NCI-H1092 treated with DMSO at 0.1 percent for 48 hours (cell line): ENCODE data around the gene TEX36.
"Not testable (repeated sequence)": the region's sequence is repeated elsewhere in the genome, so short reads cannot be mapped to it uniquely, and the experiment has no call there.

ENCODE experiments used
- DNase-seq: peaks from one replicate; lab custom pipeline; 2025; lab: John Stamatoyannopoulos, UW

Gene TEX36

DNA sequence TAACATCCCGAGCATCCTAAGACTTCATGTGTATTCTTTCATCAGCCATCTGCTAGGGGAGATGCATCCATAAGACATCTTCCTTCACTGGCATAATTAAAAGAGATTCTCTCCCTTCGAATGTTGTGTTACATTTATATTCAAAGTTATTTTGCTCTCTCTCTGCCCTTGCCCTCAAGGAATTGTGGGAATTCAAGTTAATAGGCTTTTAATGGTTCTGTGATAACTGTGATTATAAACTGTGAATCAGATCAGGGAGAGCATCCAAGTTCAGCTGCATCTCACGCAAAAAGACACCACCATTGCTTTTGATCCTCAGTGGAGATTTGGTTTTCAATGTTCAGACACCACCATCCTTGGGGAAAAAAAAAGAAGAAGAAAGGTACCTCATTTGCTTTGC, 9.2 kb upstream of the TEX36 start:
- no peak for DNase-seq

DNA sequence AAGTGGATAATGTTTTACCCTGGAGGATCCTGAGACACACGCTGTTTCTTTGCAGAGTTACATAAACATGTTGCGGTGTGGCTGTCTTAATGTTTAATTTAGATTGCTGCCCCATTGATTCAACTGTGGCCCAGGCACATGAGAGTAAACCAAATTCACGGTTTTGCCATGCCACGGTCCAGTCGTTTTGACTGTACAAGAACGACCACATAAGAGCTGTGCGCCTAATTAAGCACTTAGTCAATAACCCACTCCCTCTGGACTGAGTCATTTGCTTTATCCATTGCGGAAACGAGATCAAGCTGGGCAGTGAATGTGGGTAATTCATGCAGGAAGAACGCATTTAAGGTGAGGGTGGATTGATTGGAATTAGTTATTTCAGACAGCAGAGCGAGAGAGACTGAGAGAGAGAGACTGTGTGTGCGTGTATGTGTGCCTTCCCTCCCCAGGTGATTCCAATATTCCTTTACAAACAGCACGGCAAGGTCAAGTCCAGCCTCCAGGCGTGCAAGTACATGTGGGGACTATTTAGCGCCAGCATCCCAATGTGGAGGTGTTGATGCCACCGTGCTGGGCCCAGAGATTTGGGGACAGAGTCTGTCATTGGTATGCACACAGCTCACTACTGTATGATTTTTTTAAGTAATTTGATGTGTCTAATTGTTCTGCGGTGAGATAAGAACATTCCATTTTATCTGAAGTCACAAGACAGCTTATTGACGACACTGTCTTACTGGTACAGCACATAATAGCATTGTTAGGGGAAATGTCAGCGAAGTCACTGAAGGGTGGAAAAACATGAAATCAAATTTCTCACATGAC, 8.4 kb upstream of the TEX36 start:
- peak; percentile 6 for DNase-seq

DNA sequence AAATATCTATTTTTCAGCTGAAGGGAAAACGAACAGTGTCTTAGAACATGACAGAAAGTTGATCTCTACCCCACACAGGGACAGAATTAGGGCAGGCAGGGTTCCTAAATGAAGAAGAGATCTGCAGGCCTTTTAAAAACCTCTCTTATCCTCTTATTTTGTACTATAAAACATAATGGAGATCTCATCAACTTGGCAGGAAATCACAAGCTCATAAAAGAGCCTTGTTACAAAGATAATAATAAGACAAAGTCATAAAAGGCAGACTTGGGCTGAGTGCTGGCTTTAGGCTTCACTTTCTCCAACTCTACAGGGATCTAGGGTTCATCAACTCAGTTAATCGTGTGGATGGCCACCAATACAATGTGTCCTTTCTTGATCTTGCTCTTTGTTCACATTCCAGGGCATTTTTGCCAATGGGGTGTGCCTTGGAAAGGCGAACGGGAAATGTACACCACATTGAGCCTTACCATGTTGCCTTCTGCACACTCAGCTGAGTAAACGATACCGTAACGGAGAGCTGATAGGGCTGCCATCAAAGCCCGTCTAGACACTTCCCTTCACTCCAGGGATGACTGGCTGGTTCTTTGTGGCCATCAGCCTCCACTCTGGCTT, 7.1 kb upstream of the TEX36 start:
- DNase-seq: no peak

DNA sequence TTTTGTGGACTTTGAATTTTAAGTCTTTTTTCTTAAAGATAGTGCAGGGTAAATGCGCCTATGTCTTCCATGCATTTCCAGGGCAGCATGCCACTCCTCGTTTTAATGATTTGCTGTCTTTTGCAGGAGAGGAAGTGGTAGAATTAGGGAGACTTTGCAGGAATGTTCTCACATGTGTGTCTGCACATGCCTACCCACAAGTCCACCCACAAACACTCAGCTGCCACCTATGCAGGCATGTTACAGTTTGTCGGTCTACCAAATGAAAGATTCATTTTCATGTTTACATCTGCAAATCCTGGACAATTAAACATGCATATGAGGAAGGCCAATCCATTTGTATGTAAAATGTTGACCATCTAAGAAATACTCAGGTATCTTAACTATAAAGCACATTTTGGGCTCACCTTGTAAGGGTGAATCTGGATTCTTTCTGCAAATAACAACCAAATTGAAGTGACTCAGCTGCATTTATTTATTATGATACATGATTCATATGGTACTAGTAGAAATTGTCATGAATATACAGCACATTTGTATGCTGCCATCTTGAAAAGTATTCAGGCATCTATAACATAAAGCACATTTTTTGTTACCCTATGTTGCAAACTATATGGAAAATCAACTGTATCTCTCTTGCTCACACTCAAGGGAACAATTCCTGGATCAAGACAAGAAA, 4.7 kb upstream of the TEX36 start:
- no peak for DNase-seq

DNA sequence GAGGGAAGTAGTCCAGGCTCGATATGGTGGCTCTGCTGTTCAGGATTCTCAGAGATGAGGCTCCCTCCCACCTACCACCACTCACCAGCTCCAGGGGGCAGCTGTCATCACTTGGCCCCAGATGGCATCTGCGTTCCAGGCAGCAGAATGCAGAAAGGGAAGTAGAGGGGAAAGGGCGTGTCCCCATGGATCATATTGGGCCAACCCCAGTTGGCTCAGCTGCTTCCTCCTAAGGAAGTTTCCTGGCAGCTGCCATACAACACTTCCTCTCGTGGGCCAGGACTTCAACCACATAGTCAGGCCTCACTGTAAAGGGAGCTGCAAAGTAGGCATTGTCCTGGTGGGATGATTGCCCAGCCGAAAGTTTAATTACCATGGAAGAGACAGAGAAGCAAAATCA, 1.6 kb upstream of the TEX36 start:
- DNase-seq: no peak

DNA sequence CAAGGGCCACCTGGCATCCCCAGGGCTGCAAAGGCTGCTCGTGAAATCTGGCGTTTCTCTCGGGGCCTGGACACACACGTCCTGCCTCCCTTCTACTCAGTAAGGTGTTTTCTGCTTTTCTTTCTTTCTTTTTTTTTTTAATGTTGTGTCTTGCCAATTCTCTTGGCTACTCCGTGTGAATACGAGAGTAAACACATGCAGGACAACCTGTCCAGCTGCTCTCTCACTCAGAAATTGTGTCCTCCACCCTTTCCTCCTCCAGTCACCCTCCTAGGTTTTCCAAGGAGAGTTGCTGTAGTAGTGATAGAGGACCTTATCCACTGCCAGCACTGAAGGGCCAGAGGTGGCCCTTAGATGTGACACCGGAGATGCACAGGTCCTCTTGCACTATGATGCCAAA, 858 bp upstream of the TEX36 start:
- DNase-seq: no peak

DNA sequence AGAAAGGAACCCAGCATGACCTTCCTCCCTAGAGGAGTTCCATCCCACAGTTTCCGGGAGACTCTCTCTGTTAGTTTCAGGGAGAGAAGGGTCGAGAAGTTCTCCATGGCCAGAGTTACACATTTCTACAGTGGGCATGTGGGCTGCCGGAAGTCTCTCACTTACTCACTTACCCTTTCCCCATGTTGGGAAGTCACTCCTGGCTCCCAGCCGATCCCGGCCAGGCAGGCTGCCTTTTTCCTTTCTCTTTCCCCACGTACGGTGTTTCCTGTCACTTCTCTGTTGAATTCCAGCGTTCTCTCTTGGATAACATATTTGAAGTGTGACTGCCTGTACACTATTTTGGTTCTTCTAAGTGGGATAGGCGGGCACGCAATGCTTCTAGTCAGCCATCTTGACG, 3.5 kb downstream of the TEX36 start:
- DNase-seq: no peak

DNA sequence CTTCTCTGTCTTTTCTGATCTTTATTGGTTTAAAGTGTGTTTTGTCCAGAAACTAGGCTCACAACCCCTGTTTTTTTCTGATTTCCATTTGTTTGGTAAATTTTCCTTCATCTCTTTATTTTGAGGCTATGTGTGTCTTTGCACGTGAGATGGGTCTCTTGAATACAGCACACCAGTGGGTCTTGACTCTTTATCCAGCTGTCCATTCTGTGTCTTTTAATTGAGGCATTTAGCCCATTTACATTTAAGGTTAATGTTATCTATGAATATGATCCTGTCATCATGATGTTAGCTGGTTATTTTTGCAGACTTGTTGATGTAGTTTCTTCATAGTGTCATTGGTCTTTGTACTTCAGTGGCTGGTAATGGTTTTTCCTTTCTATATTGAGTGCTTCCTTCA, 10.1 kb downstream of the TEX36 start:
- no peak for DNase-seq

DNA sequence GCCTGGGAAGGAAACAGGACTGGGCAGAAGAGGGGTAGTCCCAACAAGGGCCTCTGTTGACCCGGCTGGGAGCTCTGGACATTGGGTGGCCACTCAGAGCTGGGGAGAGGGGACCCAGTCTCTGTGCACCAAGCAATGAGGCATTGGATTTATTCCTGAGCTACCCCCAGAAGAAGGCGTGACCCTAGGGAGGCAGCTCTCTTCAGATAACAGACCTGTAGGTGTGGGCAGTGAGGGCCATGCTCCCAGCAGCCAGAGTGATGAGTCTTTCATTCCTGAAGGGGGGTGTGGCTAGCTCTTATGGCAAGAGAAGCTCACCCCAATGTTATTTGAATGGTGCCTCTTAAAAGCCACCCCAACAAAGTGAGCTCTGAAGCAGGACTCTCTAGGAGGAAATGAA, 20.4 kb downstream of the TEX36 start:
- no peak for DNase-seq

DNA sequence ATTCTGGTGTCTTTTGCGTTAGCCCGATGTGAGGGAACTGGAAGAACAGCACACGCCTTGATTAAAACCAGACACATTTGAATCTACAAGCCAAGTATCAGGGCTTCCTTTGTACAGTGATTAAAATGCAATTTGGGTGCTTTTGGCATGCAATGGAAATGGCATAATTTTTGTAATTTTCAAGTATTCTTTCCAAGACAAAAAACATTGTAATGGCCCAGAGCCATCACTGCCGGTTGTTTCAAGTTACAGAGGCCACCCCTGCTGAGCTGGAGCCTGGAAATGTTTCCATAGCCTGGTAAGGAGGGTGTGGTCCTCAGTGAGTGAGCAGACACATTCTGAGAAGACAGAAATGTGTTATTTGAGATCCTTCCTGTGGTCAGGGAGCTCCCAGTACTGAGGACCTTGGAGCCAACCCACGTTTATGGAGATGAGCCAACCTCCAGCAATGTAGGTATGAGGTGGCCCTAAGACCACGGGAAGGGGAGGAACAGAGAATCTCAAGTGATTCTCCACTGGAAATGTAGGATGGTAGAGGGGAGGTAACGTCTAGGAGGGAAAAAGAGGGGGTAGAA, 20.9 kb downstream of the TEX36 start:
- DNase-seq: no peak

DNA sequence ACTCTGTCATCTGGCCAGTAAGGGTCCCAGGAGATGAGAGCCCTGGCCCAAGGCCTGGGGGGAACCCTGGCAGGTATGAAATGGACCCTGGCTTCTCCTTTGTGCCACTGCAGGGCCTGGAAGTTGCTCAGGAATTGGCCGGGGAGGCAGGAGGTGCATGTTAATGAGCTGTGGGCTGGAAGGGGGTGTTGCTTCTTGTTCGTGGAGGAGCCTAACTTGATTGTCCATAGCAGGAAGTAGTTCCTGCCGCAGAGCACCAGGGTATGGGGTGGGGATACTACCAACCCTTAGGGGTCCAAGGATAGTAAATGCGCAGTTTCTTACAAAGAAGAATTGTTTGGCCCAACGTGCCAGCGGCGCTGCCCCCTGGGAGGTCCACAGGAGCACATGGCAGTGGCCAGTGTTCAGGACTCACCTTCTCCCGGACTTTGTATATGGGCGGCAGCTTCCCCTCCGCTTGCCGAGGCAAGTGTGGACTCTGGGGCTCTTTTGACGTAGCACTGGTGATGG, 21.5 kb downstream of the TEX36 start:
- DNase-seq: no peak

DNA sequence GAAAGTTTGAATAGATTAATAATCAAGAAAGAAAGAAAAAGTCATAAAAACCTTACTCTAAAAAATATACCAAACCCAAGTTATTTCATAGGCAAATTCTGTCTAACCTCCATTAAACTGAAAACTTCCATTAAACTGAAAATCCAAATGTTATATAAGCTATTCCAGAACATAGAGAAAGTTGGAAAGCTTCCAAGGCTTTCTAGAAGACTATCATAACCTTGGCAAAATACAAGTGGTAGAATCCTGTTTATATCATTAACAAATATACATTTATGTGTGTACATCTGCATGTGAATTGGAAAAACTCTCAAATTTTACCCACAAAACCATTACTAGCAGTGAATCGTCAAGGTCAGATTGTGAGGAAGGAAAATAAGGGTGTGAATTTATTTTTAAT, 23.9 kb downstream of the TEX36 start:
- DNase-seq: no peak

DNA sequence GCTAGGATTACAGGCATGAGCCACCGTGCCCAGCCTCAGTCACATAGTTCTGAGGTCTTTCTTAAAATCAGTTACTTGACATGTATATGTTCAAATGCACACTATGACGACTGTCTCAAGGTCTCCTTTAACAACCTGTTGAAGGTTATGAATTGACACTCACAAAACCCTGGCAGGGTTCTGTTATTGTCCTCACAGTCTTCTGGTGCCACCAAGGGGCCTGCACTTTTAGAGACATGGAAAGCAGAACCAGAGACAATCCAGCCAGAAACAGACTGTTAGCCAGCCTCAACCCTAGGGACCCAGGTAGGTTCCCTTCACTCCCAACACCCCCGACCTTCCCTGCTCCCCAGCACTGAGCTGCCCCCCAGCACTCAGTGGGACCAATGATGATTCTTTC, 26.4 kb downstream of the TEX36 start:
- no peak for DNase-seq

DNA sequence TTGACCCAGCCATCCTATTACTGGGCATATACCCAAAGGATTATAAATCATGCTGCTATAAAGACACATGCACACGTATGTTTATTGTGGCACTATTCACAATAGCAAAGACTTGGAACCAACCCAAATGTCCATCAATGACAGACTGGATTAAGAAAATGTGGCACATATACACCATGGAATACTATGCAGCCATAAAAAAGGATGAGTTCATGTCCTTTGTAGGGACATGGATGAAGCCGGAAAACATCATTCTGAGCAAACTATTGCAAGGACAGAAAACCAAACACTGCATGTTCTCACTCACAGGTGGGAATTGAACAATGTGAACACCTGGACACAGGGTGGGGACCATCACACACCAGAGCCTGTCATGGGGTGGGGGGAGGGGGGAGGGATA, 29.9 kb downstream of the TEX36 start:
- DNase-seq: not testable (repeated sequence)

DNA sequence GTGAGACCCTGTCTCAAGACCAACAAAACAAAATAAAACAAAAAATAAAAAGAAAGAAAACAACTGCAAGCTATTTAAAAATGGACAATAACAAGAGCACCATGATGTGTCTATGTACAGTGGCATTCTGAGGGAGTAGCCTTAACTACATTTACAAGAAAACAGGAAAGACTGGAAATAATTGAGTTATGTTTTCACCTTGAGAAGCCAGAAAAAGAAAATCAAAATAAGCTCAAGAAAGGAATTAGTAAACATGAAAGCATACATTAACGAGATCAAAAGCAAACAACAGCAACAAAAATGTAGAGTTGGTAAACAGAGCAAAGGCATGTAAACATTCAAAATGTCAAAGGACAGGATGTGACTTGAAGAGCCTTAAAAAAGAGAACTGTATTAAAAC, 36.7 kb downstream of the TEX36 start:
- no peak for DNase-seq

DNA sequence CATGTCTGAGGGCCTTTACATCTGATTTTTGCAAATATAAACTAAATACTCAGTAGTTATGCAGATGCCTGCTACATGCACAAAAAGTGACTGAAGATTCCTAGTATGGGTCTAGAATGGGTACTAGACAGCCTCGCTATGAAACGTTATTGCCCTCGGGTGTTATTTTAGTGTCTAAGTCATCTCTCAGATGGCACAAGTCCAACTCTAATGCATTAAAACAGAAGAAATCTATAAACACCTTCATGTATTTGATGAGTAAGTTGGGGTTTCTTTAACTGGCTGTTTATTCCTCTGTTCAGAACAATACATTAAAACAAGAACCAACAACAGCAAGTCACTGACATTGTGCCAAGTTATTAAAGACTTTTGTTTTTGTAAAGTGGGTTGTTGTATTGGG, 41.6 kb downstream of the TEX36 start:
- no peak for DNase-seq

DNA sequence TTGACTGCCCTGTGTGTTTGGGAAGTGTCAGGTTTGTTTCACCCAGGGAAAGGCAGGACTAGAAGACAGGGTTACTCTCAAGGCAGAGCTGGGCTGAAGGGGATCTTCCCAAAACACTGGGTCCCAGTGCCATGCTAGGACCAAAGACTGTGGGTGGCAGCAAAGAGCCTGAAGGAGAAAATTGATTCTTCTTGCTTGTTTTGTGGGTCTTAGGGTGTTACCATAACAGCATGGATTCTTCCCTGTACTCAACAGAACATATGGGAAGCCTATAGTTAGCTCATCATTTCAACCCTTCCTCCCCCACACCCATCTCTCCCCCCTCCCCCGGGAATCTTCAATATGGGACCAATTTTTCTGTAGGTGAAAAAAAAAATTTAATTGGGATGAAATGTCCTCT, 42.3 kb downstream of the TEX36 start:
- no peak for DNase-seq

DNA sequence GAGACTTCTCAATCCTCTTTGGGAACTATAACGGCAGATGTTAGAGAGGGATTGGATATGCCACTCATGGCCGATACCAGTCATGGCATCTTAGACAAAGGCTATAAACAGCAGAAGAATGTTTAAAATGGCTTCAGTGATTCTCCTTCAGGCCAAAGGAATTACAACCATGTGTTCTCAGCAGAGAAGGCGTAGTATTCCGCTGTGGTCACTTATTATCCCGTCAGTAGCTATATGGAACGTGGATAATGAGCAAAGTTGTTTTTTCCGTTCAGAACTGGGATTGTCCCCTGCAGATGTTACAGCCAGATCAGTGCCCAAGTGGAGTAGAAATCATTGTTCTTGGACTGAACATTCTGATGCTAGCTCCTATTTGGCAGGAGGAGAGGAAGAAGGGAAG, 43.1 kb downstream of the TEX36 start:
- DNase-seq: no peak

DNA sequence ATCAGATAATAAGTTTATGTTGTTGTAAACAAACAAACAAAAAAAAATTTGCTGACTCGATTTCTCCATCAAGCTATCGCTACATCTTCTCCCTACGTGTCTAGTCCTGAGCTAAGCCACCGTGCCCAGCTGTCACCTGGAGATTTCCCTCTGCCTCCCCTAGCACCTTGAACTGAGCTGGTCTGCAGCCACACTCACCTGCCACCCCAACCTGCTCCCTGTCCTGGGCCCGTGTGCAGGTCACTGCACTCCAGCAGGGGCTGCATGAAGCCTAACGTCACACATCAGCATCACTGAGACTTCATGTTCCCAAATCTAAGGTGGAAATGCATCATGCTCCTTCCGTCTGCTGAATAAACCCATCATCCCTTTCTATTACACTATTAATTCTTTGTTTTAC, 44.4 kb downstream of the TEX36 start:
- no peak for DNase-seq

DNA sequence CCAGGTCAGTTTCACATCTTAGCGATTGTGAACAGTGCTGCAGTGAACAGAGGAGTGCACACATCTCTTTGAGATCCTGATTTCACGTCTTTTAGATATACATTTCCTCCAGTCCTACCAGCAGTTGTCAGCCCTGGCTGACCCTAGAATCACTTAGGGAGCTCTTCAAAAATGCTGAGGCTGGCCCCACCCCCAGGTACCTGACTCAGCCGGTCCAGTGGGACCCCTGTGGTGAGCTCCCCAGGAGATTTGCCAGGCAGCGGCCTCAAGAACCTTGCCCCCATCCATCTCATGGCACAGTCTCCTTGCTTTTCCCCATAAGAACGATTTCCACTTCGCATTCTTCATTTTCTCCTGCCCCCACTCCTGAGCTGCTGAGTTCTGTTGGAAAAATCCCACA, 45.5 kb downstream of the TEX36 start:
- DNase-seq: no peak

DNA sequence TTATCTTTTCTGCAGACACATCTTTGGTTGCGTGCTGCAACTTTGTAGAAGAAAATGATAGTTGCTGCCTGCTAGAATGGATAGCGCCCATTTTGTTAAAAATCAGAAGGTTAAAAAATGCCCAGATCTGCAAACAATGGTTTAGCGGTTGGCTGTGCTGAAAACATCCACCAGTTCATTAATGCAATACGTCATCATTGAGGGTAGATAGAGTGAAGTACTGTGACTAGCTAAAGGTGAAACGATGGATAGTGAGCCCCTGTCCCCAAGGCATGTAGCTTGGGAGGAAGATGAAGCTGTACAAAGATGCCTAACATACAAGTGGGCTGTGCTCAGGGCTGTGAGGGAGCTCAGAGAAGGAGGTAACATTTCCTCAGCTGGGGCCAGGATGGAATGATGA, 48.4 kb downstream of the TEX36 start:
- no peak for DNase-seq

DNA sequence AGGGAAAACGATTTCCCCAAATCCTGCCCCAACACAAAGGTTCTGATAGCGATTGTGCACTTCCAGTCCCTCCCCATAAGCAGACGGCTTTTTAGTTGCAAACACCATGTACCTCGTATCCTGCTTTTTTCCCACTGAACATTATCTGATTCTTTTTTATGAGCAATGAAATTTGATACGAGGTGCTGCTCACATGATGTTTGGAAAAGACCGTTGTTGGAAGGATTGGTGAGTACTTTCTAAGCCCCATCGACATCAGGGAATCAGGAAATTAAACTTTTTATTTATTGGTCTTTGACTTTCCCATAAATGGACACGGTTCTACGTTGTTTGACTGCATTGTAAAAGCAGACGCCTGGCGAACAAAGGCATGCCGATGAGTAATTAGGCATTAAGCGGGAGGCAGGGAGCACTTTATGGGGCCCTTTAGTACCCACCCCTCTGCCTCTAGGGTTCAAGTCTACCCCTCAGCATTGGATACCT, 49.4 kb downstream of the TEX36 start:
- DNase-seq: peak; percentile 38

DNA sequence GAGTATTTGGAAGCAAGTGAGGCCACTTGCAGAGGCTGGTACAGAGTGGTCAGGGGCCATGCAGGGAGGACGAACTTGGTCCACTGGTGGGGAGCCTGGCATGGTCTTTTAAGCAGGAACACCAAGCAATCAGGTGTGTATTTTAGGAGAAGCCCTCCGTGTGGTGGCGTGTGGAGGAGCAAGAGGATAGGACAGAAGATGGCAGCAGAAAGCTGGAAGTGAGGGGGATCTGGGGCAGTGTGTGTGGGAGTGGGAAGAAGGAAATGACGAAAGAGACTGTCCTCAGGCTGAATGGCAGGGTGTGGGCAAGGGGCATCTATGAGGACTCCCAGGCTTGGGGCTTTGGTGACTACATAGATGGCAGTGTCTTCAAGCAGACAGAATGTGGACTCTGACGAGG, 51.2 kb downstream of the TEX36 start:
- no peak for DNase-seq
